Stomach smooth muscle (tissue), 2 donors: Measurements from ENCODE around the gene ECI1.

Experiments
- H3K27ac ChIP-seq: one replicate; pipeline ENCODE4 v1.7.0; 2013; ENCODE audit warnings: mild to moderate bottlenecking, low read length, inconsistent platforms
- H3K27me3 ChIP-seq, 2 donors: one replicate each; pipeline ENCODE4 v1.7.0; 2013; ENCODE audit warnings: low read length in 2 of 2; ENCODE audit not compliant: insufficient read depth in 2 of 2, control insufficient read depth in 1 of 2
- H3K36me3 ChIP-seq, 2 donors: one replicate each; pipeline ENCODE4 v1.7.0; 2013; ENCODE audit warnings: low read length in 2 of 2; ENCODE audit not compliant: control insufficient read depth in 2 of 2, insufficient read depth in 2 of 2
- H3K4me1 ChIP-seq: one replicate; pipeline ENCODE4 v1.7.0; 2013; ENCODE audit warnings: low read length; ENCODE audit not compliant: control insufficient read depth, insufficient read depth
- H3K4me3 ChIP-seq, 2 donors: one replicate each; pipeline ENCODE4 v1.7.0; 2013; ENCODE audit warnings: low read length in 2 of 2
- H3K9ac ChIP-seq, 2 donors: one replicate each; pipeline ENCODE4 v1.7.0; 2013; ENCODE audit warnings: low read length in 2 of 2, mild to moderate bottlenecking in 1 of 2
- H3K9me3 ChIP-seq, 2 donors: one replicate each; pipeline ENCODE4 v1.7.0; 2013; ENCODE audit warnings: low read length in 2 of 2; ENCODE audit not compliant: control insufficient read depth in 2 of 2
- donor health status: healthy.
- donor health status: Pancreatic carcinoma.

The ECI1 gene

GRCh38 chr16:2287916-2288547 lies 36.6 kb upstream of the ECI1 start:
- Histone ChIP-seq H3K4me3 (no peak overlapping the region), H3K27me3 (no peaks in the 10 kb centered on the region), H3K9ac (no peak overlapping the region), H3K4me1 (no peaks in the 10 kb centered on the region), H3K36me3 (peaks cover 13 to 21% of the 10 kb centered on the region in 2 donors), H3K9me3 (no peaks in the 10 kb centered on the region), H3K27ac (no peak overlapping the region)

GRCh38 chr16:2286550-2286949 lies 35.2 kb upstream of the ECI1 start:
- peaks cover 13 to 21% of the 10 kb centered on the region in 2 donors for H3K36me3 ChIP-seq
- H3K9me3 ChIP-seq, result no peaks in the 10 kb centered on the region
- H3K4me1 ChIP-seq, result no peaks in the 10 kb centered on the region
- no peaks in the 10 kb centered on the region for H3K27me3 ChIP-seq
- H3K4me3 ChIP-seq, result no peak overlapping the region
- no peak overlapping the region for H3K27ac ChIP-seq
- H3K9ac ChIP-seq, result no peak overlapping the region

- Histone ChIP-seq H3K4me1 (no peaks in the 10 kb centered on the region), H3K9me3 (no peaks in the 10 kb centered on the region), H3K36me3 (peaks cover 13 to 23% of the 10 kb centered on the region in 2 donors), H3K9ac (no peak overlapping the region), H3K27ac (no peak overlapping the region), H3K27me3 (no peaks in the 10 kb centered on the region), H3K4me3 (no peak overlapping the region)
Observed at GRCh38 chr16:2285731-2286191, 34.4 kb upstream of the ECI1 start.

- H3K9me3 ChIP-seq, result no peaks in the 10 kb centered on the region
- H3K27ac ChIP-seq, result no peak overlapping the region
- H3K27me3 ChIP-seq, result no peaks in the 10 kb centered on the region
- H3K4me3 ChIP-seq, result no peak overlapping the region
- H3K36me3 ChIP-seq, result peaks cover 13 to 23% of the 10 kb centered on the region in 2 donors
- no peaks in the 10 kb centered on the region for H3K4me1 ChIP-seq
- no peak overlapping the region for H3K9ac ChIP-seq
Observed at GRCh38 chr16:2284797-2285576, 33.6 kb upstream of the ECI1 start.

GRCh38 chr16:2284001-2284770 lies 32.8 kb upstream of the ECI1 start:
- Histone ChIP-seq H3K9me3 (no peaks in the 10 kb centered on the region), H3K27ac (no peak overlapping the region), H3K27me3 (no peaks in the 10 kb centered on the region), H3K36me3 (peaks cover 13 to 23% of the 10 kb centered on the region in 2 donors), H3K4me1 (no peaks in the 10 kb centered on the region), H3K4me3 (no peak overlapping the region), H3K9ac (no peak overlapping the region)

GRCh38 chr16:2282866-2283555 lies 31.6 kb upstream of the ECI1 start:
- Histone ChIP-seq H3K27ac (no peak overlapping the region), H3K9ac (no peak overlapping the region), H3K27me3 (no peaks in the 10 kb centered on the region), H3K9me3 (no peaks in the 10 kb centered on the region), H3K4me3 (no peak overlapping the region), H3K4me1 (no peaks in the 10 kb centered on the region), H3K36me3 (peaks cover 13 to 25% of the 10 kb centered on the region in 2 donors)

- H3K9ac ChIP-seq, result no peak overlapping the region
- no peaks in the 10 kb centered on the region for H3K27me3 ChIP-seq
- peaks cover 13 to 24% of the 10 kb centered on the region in 2 donors for H3K36me3 ChIP-seq
- no peak overlapping the region for H3K27ac ChIP-seq
- no peak overlapping the region for H3K4me3 ChIP-seq
- H3K9me3 ChIP-seq, result no peaks in the 10 kb centered on the region
- no peaks in the 10 kb centered on the region for H3K4me1 ChIP-seq
Observed at GRCh38 chr16:2282262-2282661, 30.9 kb upstream of the ECI1 start.

- Histone ChIP-seq H3K36me3 (peaks cover 13 to 17% of the 10 kb centered on the region in 2 donors), H3K4me1 (no peaks in the 10 kb centered on the region), H3K9ac (no peak overlapping the region), H3K27ac (no peak overlapping the region), H3K27me3 (no peaks in the 10 kb centered on the region), H3K9me3 (no peaks in the 10 kb centered on the region), H3K4me3 (no peak overlapping the region)
Observed at GRCh38 chr16:2280981-2281542, 29.7 kb upstream of the ECI1 start.

- Histone ChIP-seq H3K4me1 (no peaks in the 10 kb centered on the region), H3K4me3 (no peak overlapping the region), H3K36me3 (peaks cover 17% of the 10 kb centered on the region in 2 donors), H3K9ac (no peak overlapping the region), H3K27me3 (no peaks in the 10 kb centered on the region), H3K9me3 (no peaks in the 10 kb centered on the region), H3K27ac (no peak overlapping the region)
Observed at GRCh38 chr16:2280461-2280860, 29.1 kb upstream of the ECI1 start.
